ENCODE measurements around the gene AIFM1.
A peak's percentile ranks its signal among the peaks of the same experiment; 100 is the strongest.

Gene AIFM1

GRCh38 chrX:130172127-130172845 is 6.6 kb upstream of the AIFM1 start:
- no peak for TF ChIP-seq CTCF (IDR thresholded peaks at IDR 0.05)
- Histone ChIP-seq H3K36me3 (ENCODE audit: control insufficient read depth, insufficient read depth, low read length) (no peaks in the 10 kb centered on the region), H3K4me1 (no peaks in the 10 kb centered on the region), H3K4me2 (ENCODE audit: low read length) (peak overlapping the region; percentile 67), H3K9me3 (ENCODE audit: control insufficient read depth, low read length) (no peaks in the 10 kb centered on the region), H3K27me3 (ENCODE audit: control insufficient read depth, insufficient read depth, low read length) (no peaks in the 10 kb centered on the region), H3K9ac (no peak overlapping the region), H3K79me2 (no peaks in the 10 kb centered on the region), H2AFZ (peak overlapping the region; percentile 80), H3K27ac (no peak overlapping the region), H3K4me3 (ENCODE audit: low read depth, low read length) (peak overlapping the region; percentile 49)

GRCh38 chrX:130171446-130172126 is 5.9 kb upstream of the AIFM1 start, which contains the start of gene RAB33A:
RAB33A (plus strand) TSS chrX:130171962; CDS start chrX:130172063, 101 bp downstream.
- no peak for TF ChIP-seq CTCF (IDR thresholded peaks at IDR 0.05)
- H3K27ac ChIP-seq, result no peak within 1 kb of the TSS
- no peak within 1 kb of the TSS for H3K9ac ChIP-seq
- peaks cover 1% of the 10 kb centered on the region for H3K4me1 ChIP-seq
- H3K27me3 ChIP-seq (ENCODE audit: control insufficient read depth, insufficient read depth, low read length), result no peaks in the 10 kb centered on the region
- H3K4me3 ChIP-seq (ENCODE audit: low read depth, low read length), result peak within 1 kb of the TSS; percentile 49
- no peaks in the 10 kb centered on the region for H3K9me3 ChIP-seq (ENCODE audit: control insufficient read depth, low read length)
- H3K4me2 ChIP-seq (ENCODE audit: low read length), result peak within 1 kb of the TSS; percentile 67
- no peaks in the 10 kb centered on the region for H3K36me3 ChIP-seq (ENCODE audit: control insufficient read depth, insufficient read depth, low read length)
- H2AFZ ChIP-seq, result peak within 1 kb of the TSS; percentile 80
- no peaks in the 10 kb centered on the region for H3K79me2 ChIP-seq

- H3K9me3 ChIP-seq (ENCODE audit: control insufficient read depth, low read length), result no peaks in the 10 kb centered on the region
- peak overlapping the region; percentile 49 for H3K4me3 ChIP-seq (ENCODE audit: low read depth, low read length)
- peak overlapping the region; percentile 80 for H2AFZ ChIP-seq
- H3K4me2 ChIP-seq (ENCODE audit: low read length), result peak overlapping the region; percentile 67
- H3K79me2 ChIP-seq, result no peaks in the 10 kb centered on the region
- H3K36me3 ChIP-seq (ENCODE audit: control insufficient read depth, insufficient read depth, low read length), result no peaks in the 10 kb centered on the region
- H3K9ac ChIP-seq, result no peak overlapping the region
- no peaks in the 10 kb centered on the region for H3K27me3 ChIP-seq (ENCODE audit: control insufficient read depth, insufficient read depth, low read length)
- H3K27ac ChIP-seq, result no peak overlapping the region
- no peak for TF ChIP-seq CTCF (IDR thresholded peaks at IDR 0.05)
- peaks cover 2% of the 10 kb centered on the region for H3K4me1 ChIP-seq
These were observed 5.3 kb upstream of the AIFM1 start for GRCh38 chrX:130170752-130171445.

- Histone ChIP-seq H3K9ac (no peak overlapping the region), H3K9me3 (ENCODE audit: control insufficient read depth, low read length) (no peaks in the 10 kb centered on the region), H2AFZ (no peak overlapping the region), H3K4me1 (peaks cover 3% of the 10 kb centered on the region), H3K4me3 (ENCODE audit: low read depth, low read length) (no peak overlapping the region), H3K27me3 (ENCODE audit: control insufficient read depth, insufficient read depth, low read length) (no peaks in the 10 kb centered on the region), H3K4me2 (ENCODE audit: low read length) (no peak overlapping the region), H3K79me2 (no peaks in the 10 kb centered on the region), H3K36me3 (ENCODE audit: control insufficient read depth, insufficient read depth, low read length) (no peaks in the 10 kb centered on the region), H3K27ac (no peak overlapping the region)
- TF ChIP-seq CTCF (IDR thresholded peaks at IDR 0.05), result no peak
These were observed 1.4 kb upstream of the AIFM1 start for GRCh38 chrX:130167040-130167439.
